SK-N-SH treated with all-trans-retinoic acid at 6 μM for 48 hours (cell line): Measurements from ENCODE around the gene CCNL2.

Experiments
- ATAC-seq: fragments of 200-7000 bp; cut with Tn5 transposase; 3 replicates; pipeline ENCODE4 v1.9.1; 2020; ENCODE audit warnings: mild to moderate bottlenecking, moderate library complexity
- ARNTL ChIP-seq: fragments of 450-650 bp; formaldehyde crosslinking; IDR thresholded peaks from 2 replicates; pipeline ENCODE4 v1.5.0; 2020; ENCODE audit warnings: low read depth, mild to moderate bottlenecking, moderate library complexity, borderline replicate concordance
- BACH2 ChIP-seq: fragments of 250-450 bp; sonication (Bioruptor Pico); IDR thresholded peaks from 2 replicates; pipeline ENCODE4 v1.9.0; 2021; ENCODE audit warnings: mild to moderate bottlenecking, borderline replicate concordance
- CREB5 ChIP-seq: fragments of 250-450 bp; sonication (Bioruptor Pico); IDR thresholded peaks from 2 replicates; pipeline ENCODE4 v1.5.1; 2020; ENCODE audit warnings: low read depth, mild to moderate bottlenecking, moderate library complexity
- CSDC2 ChIP-seq: fragments of 250-450 bp; sonication (Bioruptor Pico); IDR thresholded peaks from 2 replicates; pipeline ENCODE4 v1.5.0; 2020; ENCODE audit warnings: mild to moderate bottlenecking, moderate library complexity
- CSRNP3 ChIP-seq: fragments of 250-450 bp; sonication (Bioruptor Pico); IDR thresholded peaks from 2 replicates; pipeline ENCODE4 v1.5.1; 2021; ENCODE audit warnings: mild to moderate bottlenecking, moderate library complexity
- ESRRG ChIP-seq: fragments of 250-450 bp; sonication (Bioruptor Pico); IDR thresholded peaks from 2 replicates; pipeline ENCODE4 v1.6.1; 2021; ENCODE audit warnings: mild to moderate bottlenecking
- GLIS3 ChIP-seq: fragments of 250-450 bp; sonication (Bioruptor Pico); IDR thresholded peaks from 2 replicates; pipeline ENCODE4 v1.5.0; 2020; ENCODE audit warnings: mild to moderate bottlenecking, moderate library complexity
- ISL1 ChIP-seq: fragments of 250-450 bp; sonication (Bioruptor Pico); IDR thresholded peaks from 2 replicates; pipeline ENCODE4 v2.1.2; 2022; ENCODE audit warnings: mild to moderate bottlenecking, moderate library complexity
- PATZ1 ChIP-seq: fragments of 250-450 bp; sonication (Bioruptor Pico); IDR thresholded peaks from 2 replicates; pipeline ENCODE4 v1.8.0; 2020; ENCODE audit warnings: mild to moderate bottlenecking, moderate library complexity, borderline replicate concordance
- PPARA ChIP-seq: fragments of 250-450 bp; sonication (Bioruptor Pico); IDR thresholded peaks from 2 replicates; pipeline ENCODE4 v1.5.0; 2020; ENCODE audit warnings: mild to moderate bottlenecking, borderline replicate concordance
- RARB ChIP-seq: fragments of 250-450 bp; sonication (Bioruptor Pico); IDR thresholded peaks from 2 replicates; pipeline ENCODE4 v1.8.0; 2021; ENCODE audit warnings: mild to moderate bottlenecking, moderate library complexity
- SNAI2 ChIP-seq: fragments of 250-450 bp; sonication (Bioruptor Pico); IDR thresholded peaks from 2 replicates; pipeline ENCODE4 v1.5.0; 2020; ENCODE audit warnings: mild to moderate bottlenecking, moderate library complexity
- TCF4 ChIP-seq: fragments of 250-450 bp; sonication (Bioruptor Pico); IDR thresholded peaks from 2 replicates; pipeline ENCODE4 v1.8.0; 2021; ENCODE audit warnings: mild to moderate bottlenecking, moderate library complexity, borderline replicate concordance
- ZFP3 ChIP-seq: fragments of 250-450 bp; sonication (Bioruptor Pico); IDR thresholded peaks from 2 replicates; pipeline ENCODE4 v1.5.0; 2020; ENCODE audit warnings: mild to moderate bottlenecking, moderate library complexity
- ZFP30 ChIP-seq: fragments of 450-650 bp; formaldehyde crosslinking; IDR thresholded peaks from 2 replicates; pipeline ENCODE4 v1.5.0; 2022; ENCODE audit warnings: mild to moderate bottlenecking, moderate library complexity
- ZNF565 ChIP-seq: fragments of 450-650 bp; formaldehyde crosslinking; conservative IDR thresholded peaks from 2 replicates; pipeline ENCODE4 v1.5.0; 2020; ENCODE audit warnings: low read depth, mild to moderate bottlenecking, moderate library complexity
- ZNF70 ChIP-seq: fragments of 450-650 bp; formaldehyde crosslinking; IDR thresholded peaks from 2 replicates; pipeline ENCODE4 v1.5.0; 2020; ENCODE audit warnings: mild to moderate bottlenecking, moderate library complexity
- TF ChIP-seq, protein P1 (sequence below): fragments of 250-450 bp; sonication (Bioruptor Pico); IDR thresholded peaks from 2 replicates; pipeline ENCODE4 v1.5.0; 2020; ENCODE audit warnings: mild to moderate bottlenecking, moderate library complexity

Gene CCNL2

GRCh38 chr1:1427820-1428148, 28.6 kb upstream of the CCNL2 start:
- no peak for TF ChIP-seq PATZ1 (CRISPR knock-in tag)
- no peak for ATAC-seq

GRCh38 chr1:1427106-1427819, 28.1 kb upstream of the CCNL2 start:
- ATAC-seq: no peak
- TF ChIP-seq ZFP3 (CRISPR knock-in tag) (no peak), CREB5 (CRISPR knock-in tag) (no peak), ZFP30 (CRISPR knock-in tag) (no peak), TCF4 (CRISPR knock-in tag) (no peak), ZNF70 (no peak), GLIS3 (CRISPR knock-in tag) (no peak), SNAI2 (no peak), CSDC2 (CRISPR knock-in tag) (no peak)

GRCh38 chr1:1426496-1427105, 27.5 kb upstream of the CCNL2 start:
- TF ChIP-seq ARNTL (CRISPR knock-in tag): no peak
- TF ChIP-seq ZNF565 (CRISPR knock-in tag): no peak
- TF ChIP-seq BACH2: no peak
- no peak for TF ChIP-seq ESRRG
- TF ChIP-seq CSRNP3: no peak
- ATAC-seq: no peak

DNA sequence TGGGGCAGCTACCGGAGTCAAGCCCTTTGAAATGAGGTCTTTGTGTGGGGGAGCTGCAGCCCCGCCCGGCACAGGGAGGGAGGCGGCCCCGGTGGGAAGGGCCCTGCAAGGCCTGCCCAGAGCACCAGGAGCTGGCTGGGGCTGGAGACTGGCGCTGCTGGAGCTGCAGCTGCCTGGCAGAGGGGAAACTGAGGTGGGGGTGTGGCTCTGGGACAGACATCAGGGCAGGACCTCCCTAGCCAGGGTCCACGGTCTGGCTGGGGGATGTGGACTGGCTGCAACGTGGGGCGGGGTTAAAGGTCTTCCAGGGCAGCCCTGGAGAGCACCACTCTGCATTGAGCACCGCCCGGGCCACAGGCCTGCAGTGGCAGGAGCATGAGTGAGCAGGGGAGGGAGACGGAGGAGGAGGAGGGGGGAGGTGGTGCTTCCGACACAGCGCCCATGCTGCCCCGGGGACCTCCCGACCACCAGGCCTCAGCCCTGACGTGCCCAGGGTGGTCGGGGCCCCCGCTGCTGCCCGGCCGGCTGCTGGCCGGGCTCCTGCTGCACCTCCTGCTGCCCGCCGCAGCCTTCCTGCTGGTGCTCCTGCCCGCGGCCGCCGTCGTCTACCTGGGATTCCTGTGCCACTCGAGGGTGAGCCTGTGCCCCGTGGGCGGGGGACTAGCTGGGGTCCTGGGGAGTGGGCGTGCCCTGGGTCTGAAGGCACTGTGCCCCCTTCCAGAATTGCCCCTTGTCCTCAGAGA, 26.8 kb upstream of the CCNL2 start:
- no peak for TF ChIP-seq GLIS3 (CRISPR knock-in tag)
- TF ChIP-seq CREB5 (CRISPR knock-in tag): no peak
- no peak for TF ChIP-seq RARB (CRISPR knock-in tag)
- no peak for TF ChIP-seq ZNF70
- no peak for TF ChIP-seq ISL1 (CRISPR knock-in tag)
- TF ChIP-seq CSRNP3: no peak
- no peak for ATAC-seq

DNA sequence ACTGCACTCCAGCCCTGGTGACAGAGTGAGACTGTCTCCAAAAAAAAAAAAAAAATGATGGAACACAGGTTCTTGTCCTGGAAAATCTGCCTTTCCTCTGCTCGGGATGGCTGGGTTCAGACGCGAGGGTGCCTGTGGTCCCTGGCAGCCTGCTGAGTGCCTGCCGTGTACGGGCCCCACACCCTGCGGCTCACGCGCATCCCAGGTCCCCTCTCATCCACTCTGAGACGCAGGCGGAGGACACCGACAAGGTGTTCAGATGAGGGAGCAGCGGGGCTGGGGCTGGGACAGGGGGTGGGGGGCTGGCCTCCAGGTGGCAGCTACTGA, 26.3 kb upstream of the CCNL2 start:
- no peak for ATAC-seq
- no peak for TF ChIP-seq CREB5 (CRISPR knock-in tag)
- TF ChIP-seq ZFP3 (CRISPR knock-in tag): no peak
- TF ChIP-seq ESRRG: no peak
- TF ChIP-seq, protein P1, sequence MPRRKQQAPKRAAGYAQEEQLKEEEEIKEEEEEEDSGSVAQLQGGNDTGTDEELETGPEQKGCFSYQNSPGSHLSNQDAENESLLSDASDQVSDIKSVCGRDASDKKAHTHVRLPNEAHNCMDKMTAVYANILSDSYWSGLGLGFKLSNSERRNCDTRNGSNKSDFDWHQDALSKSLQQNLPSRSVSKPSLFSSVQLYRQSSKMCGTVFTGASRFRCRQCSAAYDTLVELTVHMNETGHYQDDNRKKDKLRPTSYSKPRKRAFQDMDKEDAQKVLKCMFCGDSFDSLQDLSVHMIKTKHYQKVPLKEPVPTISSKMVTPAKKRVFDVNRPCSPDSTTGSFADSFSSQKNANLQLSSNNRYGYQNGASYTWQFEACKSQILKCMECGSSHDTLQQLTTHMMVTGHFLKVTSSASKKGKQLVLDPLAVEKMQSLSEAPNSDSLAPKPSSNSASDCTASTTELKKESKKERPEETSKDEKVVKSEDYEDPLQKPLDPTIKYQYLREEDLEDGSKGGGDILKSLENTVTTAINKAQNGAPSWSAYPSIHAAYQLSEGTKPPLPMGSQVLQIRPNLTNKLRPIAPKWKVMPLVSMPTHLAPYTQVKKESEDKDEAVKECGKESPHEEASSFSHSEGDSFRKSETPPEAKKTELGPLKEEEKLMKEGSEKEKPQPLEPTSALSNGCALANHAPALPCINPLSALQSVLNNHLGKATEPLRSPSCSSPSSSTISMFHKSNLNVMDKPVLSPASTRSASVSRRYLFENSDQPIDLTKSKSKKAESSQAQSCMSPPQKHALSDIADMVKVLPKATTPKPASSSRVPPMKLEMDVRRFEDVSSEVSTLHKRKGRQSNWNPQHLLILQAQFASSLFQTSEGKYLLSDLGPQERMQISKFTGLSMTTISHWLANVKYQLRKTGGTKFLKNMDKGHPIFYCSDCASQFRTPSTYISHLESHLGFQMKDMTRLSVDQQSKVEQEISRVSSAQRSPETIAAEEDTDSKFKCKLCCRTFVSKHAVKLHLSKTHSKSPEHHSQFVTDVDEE: no peak
- no peak for TF ChIP-seq ZNF565 (CRISPR knock-in tag)
- no peak for TF ChIP-seq ARNTL (CRISPR knock-in tag)
- no peak for TF ChIP-seq PATZ1 (CRISPR knock-in tag)
- no peak for TF ChIP-seq PPARA (CRISPR knock-in tag)
